ENCODE data around the gene TXNRD1. TPM values are rescaled to one million over a fixed set of nuclear protein-coding genes. Genes with fewer than 3 reads are reported as not detected.

The TXNRD1 gene
- total RNA-seq, 2 experiments from 2014 or later: 87.9 to 89.0 TPM

DNA sequence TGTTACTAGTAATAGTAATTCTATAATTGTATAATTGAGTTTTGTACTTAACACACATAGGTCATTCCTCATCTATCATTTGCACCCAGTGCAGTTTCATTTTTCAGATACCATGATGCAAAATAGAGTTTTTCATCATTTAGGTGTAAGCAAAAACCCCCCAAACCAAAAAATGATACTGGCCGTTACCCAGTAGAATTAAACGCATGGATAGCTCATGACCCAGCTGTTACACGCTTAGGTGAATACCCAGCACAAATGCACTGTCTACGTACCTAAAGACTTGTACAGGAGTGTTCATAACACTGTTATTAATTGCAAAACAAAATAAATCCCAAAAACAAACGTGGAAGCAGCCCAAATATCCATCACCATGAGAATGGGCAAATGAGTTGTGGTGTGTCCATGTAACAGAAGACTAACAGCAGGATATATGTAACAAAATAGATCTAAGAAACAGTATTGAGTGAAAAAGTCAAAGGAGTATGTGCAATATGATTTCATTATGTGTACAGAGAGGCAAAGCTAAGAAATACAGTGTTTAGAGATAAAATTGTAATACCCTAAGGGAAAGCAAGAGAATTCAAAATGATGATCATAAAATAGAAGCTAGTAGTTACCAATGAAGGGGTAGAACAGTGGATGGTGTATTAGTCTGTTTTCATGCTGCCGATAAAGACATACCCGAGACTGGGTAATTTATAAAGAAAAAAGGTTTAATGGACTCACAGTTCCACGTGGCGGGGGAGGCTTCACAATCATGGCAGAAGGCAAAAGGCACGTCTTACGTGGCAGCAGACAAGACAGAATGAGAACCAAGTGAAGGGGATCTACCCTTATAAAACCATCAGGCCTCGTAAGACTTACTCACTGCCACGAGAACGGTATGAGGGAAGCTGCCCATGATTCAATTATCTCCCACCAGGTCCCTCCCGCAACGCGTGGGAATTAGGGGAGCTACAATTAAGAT is 137.7 kb downstream of the TXNRD1 start:
- POLR2A ChIA-PET: interaction anchor here (1.3 kb wide), 1 partner anchor 65 kb away, joined by 3 read pairs; no protein-coding TSS in a partner anchor
- no peaks in the 10 kb centered on the region for H3K27me3 Mint-ChIP-seq
- ATAC-seq (no peak), DNase-seq (no peak)
- CTCF ChIA-PET: interaction anchor here (1.3 to 1.8 kb wide), 4 partner anchors 9 to 152 kb away, joined by 5 to 6 read pairs (median 6); no protein-coding TSS in a partner anchor
- no peaks in the 10 kb centered on the region for H3K9me3 Mint-ChIP-seq
- TF ChIP-seq, protein P1, sequence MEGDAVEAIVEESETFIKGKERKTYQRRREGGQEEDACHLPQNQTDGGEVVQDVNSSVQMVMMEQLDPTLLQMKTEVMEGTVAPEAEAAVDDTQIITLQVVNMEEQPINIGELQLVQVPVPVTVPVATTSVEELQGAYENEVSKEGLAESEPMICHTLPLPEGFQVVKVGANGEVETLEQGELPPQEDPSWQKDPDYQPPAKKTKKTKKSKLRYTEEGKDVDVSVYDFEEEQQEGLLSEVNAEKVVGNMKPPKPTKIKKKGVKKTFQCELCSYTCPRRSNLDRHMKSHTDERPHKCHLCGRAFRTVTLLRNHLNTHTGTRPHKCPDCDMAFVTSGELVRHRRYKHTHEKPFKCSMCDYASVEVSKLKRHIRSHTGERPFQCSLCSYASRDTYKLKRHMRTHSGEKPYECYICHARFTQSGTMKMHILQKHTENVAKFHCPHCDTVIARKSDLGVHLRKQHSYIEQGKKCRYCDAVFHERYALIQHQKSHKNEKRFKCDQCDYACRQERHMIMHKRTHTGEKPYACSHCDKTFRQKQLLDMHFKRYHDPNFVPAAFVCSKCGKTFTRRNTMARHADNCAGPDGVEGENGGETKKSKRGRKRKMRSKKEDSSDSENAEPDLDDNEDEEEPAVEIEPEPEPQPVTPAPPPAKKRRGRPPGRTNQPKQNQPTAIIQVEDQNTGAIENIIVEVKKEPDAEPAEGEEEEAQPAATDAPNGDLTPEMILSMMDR (IDR thresholded peaks at IDR 0.05): no peak
- intact Hi-C loops (cut with micrococcal nuclease): no loop called here
- no peak overlapping the region for H3K27ac Mint-ChIP-seq
- H3K4me3 Mint-ChIP-seq: no peak overlapping the region
- peaks cover 2% of the 10 kb centered on the region for H3K4me1 Mint-ChIP-seq (ENCODE audit: low read depth)
- peaks cover 17% of the 10 kb centered on the region for H3K36me3 Mint-ChIP-seq (ENCODE audit: low read depth)

DNA sequence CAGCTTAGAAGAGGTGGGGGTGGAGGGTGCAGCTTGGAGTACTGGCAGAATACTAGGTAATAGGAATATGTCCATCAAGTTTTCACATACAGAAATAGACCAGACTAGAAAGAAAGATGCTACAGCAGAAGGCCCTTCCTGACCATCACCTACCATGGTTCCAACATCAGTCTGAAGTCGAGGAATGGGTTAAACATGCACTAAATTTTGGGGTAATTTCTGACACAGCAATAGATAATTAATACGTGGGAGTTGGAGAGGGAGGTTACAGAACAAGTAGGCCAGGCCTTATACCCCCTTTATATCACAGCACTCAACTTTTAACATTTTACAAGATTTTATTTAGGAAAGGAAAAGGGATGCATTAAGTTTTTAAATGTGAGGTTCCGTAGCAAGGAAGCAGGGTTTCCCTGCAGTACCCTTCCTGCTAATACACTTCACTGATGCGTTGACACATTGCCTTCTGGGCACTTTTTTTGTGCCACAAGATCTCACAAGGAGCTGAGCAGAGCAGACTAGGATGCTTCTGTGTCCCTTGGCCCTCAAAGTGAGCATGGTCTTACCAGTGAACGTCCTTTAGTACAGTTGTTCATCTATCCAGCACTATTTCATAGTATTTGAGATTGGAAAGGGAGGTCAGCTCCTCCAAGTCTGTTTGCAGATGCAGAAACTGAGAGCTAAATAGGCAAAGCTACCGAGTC is 138.7 kb downstream of the TXNRD1 start:
- TF ChIP-seq, protein P1 (IDR thresholded peaks at IDR 0.05): no peak
- H3K36me3 Mint-ChIP-seq (ENCODE audit: low read depth): peaks cover 9% of the 10 kb centered on the region
- no peaks in the 10 kb centered on the region for H3K9me3 Mint-ChIP-seq
- H3K27me3 Mint-ChIP-seq: no peaks in the 10 kb centered on the region
- DNase-seq: no peak
- POLR2A ChIA-PET: no interaction called here
- ATAC-seq: no peak
- H3K4me3 Mint-ChIP-seq: no peak overlapping the region
- CTCF ChIA-PET: interaction anchor here (1.3 to 1.6 kb wide), 3 partner anchors 10 to 153 kb away, joined by 5 to 6 read pairs (median 6); no protein-coding TSS in a partner anchor
- intact Hi-C loops (cut with micrococcal nuclease): no loop called here
- peaks cover 2% of the 10 kb centered on the region for H3K4me1 Mint-ChIP-seq (ENCODE audit: low read depth)
- no peak overlapping the region for H3K27ac Mint-ChIP-seq

DNA sequence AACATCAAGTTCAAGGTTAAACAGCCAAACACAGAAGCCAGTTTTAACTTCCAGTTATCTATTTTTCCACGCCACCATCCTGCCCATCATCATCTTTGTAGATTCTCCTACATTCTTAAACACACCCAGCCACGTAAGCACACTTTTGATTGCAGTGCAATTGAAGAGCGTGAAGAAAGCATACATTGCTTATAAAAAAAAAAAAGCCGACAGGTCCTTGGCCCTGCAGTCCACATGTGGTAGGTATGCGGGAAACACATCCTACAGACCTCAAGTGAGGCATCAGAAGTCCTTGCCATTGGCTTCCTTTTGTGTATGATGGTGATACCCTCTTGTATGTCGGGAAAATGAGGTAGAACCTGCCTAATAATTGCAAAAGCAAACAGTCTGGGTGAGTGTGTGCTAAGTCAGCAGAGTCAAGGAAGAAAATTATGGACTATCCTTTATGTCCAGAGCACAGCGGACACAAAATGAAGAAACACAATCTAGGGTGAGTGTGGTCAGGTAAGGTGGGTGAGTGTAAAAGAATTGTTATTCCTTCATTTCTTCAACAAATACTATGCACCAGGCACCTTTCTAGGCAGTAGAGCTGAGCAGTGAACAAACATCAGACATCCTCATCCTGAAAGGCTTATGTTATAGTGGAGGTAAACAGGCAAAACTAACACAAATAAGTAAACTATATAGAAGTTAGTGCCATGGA is 139.4 kb downstream of the TXNRD1 start:
- CTCF ChIA-PET: interaction anchor here (1.5 to 1.6 kb wide), 2 partner anchors 27 to 153 kb away, joined by 6 read pairs; no protein-coding TSS in a partner anchor
- no peak for ATAC-seq
- intact Hi-C loops (cut with micrococcal nuclease): no loop called here

DNA sequence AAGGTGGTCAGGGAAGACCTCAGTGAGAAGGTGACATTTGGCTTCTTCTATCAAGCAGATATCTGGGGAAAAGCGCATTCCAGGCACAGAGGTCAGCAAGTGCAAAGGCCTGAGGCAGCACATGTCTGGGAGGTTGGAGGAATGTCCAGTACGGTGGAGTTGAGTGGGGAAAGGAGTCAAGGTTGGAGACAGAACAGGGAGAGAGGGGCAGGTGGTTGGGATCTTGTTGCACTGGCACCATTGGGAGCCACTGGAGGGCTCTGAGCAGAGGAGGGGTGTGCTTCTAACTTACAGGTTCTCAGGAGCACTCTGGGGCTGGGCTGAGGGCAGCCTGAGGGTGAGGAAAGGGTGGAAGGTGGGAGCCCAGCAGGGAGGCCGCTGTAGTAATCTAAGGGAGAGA is 140.1 kb downstream of the TXNRD1 start:
- Mint-ChIP-seq H3K4me1 (ENCODE audit: low read depth) (peaks cover 2% of the 10 kb centered on the region), H3K9me3 (peaks cover 2% of the 10 kb centered on the region), H3K27ac (no peak overlapping the region), H3K36me3 (ENCODE audit: low read depth) (peaks cover 6% of the 10 kb centered on the region), H3K27me3 (no peaks in the 10 kb centered on the region), H3K4me3 (no peak overlapping the region)
- ChIA-PET CTCF (no interaction called here), POLR2A (no interaction called here)
- TF ChIP-seq, protein P1 (IDR thresholded peaks at IDR 0.05): no peak
- ATAC-seq (no peak), DNase-seq (no peak)
- intact Hi-C loops (cut with micrococcal nuclease): no loop called here

More for the DNA sequence above, 139.4 kb downstream of the TXNRD1 start:
- Mint-ChIP-seq H3K27ac (no peak overlapping the region), H3K36me3 (ENCODE audit: low read depth) (peaks cover 8% of the 10 kb centered on the region), H3K4me3 (no peak overlapping the region), H3K9me3 (no peaks in the 10 kb centered on the region), H3K4me1 (ENCODE audit: low read depth) (peaks cover 2% of the 10 kb centered on the region), H3K27me3 (no peaks in the 10 kb centered on the region)
- no peak for DNase-seq
- POLR2A ChIA-PET: no interaction called here
- TF ChIP-seq, protein P1 (IDR thresholded peaks at IDR 0.05): no peak

All from activated CD8-positive, alpha-beta T cell treated with anti-CD3 and anti-CD28 coated beads for 36 hours (primary cell).